Measurements from ENCODE around the gene CTSC.

Gene CTSC

GRCh38 chr11:88315981-88316441, 21.5 kb downstream of the CTSC start:
- no peak overlapping the region for H3K27ac ChIP-seq

GRCh38 chr11:88315015-88315414, 22.5 kb downstream of the CTSC start:
- no peak overlapping the region for H3K27ac ChIP-seq
- no peak for TF ChIP-seq ZFX (IDR thresholded peaks at IDR 0.05)
- TF ChIP-seq CTCF (conservative IDR thresholded peaks at IDR 0.05): no peak

More at GRCh38 chr11:88315981-88316441, 21.5 kb downstream of the CTSC start:
- TF ChIP-seq CTCF (conservative IDR thresholded peaks at IDR 0.05) (no peak), ZFX (IDR thresholded peaks at IDR 0.05) (no peak)

- H3K27ac ChIP-seq: no peak overlapping the region
- TF ChIP-seq ZFX (IDR thresholded peaks at IDR 0.05): no peak
Measured at GRCh38 chr11:88313441-88313840, 24.1 kb downstream of the CTSC start.

GRCh38 chr11:88312628-88313027, 24.9 kb downstream of the CTSC start:
- no peak overlapping the region for H3K27ac ChIP-seq
- TF ChIP-seq ZFX (IDR thresholded peaks at IDR 0.05) (no peak), CTCF (conservative IDR thresholded peaks at IDR 0.05) (no peak)

GRCh38 chr11:88310246-88310645, 27.3 kb downstream of the CTSC start:
- no peak for TF ChIP-seq CTCF (conservative IDR thresholded peaks at IDR 0.05)
- no peak overlapping the region for H3K27ac ChIP-seq

- H3K27ac ChIP-seq: no peak overlapping the region
Measured at GRCh38 chr11:88308576-88308975, 29.0 kb downstream of the CTSC start.

GRCh38 chr11:88307749-88308425, 29.6 kb downstream of the CTSC start:
- TF ChIP-seq CTCF (conservative IDR thresholded peaks at IDR 0.05): no peak
- no peak for TF ChIP-seq ZFX (IDR thresholded peaks at IDR 0.05)
- H3K27ac ChIP-seq: no peak overlapping the region

More at GRCh38 chr11:88308576-88308975, 29.0 kb downstream of the CTSC start:
- no peak for TF ChIP-seq CTCF (conservative IDR thresholded peaks at IDR 0.05)
- no peak for TF ChIP-seq ZFX (IDR thresholded peaks at IDR 0.05)

GRCh38 chr11:88306785-88307184, 30.8 kb downstream of the CTSC start:
- H3K27ac ChIP-seq: no peak overlapping the region
- TF ChIP-seq ZFX (IDR thresholded peaks at IDR 0.05) (no peak), CTCF (conservative IDR thresholded peaks at IDR 0.05) (no peak)
